Hematopoietic multipotent progenitor cell treated with erythropoietin and hydrocortisone succinate and interleukin-3 and kit ligand, for 4 days (in vitro differentiated cells): ENCODE data around the gene COL5A3.
"Not testable (repeated sequence)": the region's sequence is repeated elsewhere in the genome, so short reads cannot be mapped to it uniquely, and the experiment has no call there.

Experiments
- DNase-seq: peaks from one replicate; pipeline ENCODE4 v3.0.0-alpha.2; 2015

COL5A3 gene

DNA sequence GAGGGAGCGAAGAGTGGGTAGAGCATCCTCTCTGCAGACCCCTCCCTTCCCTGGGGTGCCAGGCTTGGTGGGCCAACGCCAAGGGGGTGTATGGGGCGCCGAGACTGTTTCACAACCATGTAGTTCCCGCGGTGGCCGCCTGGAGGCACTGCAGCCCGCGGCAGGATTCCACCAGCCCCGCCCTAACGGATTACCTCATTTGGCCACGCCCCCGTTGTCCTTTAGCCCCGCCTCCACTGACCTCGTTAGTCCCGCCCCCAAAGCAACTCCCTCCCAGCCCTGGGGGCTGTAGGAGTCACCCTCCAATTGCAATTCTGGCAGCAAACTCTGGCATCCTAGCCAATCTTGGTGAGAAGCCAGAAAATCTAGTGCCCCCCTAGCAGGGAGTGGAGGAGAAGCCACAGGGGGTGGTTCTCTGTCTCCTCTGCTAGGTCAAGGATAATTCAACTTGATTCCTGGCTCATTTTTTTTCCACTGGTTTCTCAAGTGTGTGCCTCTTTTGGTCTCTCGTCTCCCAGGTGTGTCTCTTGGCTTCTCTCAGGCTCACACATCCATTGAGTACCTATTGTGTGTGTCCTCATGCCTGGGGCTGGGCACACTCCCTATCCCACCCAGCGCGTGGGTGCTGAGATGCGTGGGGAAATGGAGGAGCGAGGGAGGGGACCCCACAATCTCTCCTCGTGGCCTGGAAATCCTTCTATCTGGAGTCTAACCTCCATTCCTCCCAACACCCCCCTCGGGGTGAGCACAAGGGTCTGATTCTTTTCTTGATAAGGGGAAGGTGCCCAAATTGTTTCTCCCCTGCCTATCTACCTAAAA is 76.0 kb downstream of the COL5A3 start:
- DNase-seq: peak; percentile 86

DNA sequence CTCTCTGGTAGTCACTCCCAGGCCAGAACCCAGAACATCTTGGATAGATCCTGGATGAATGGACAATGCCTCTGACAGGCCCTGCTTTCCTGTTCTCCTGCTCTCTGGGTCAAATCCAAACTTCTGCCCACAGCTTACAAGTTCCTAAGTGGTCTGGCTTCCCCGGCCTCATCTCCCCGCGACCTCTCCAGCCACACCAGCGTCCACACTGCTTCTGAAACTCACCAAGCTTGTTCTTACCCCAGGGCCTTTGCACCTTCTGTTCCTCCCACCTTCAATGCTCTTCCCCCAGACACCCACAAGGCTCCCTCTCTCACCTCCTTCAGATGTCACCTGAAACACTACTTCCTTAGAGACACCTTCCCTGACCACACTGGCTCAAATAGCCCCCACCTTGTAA is 77.5 kb downstream of the COL5A3 start:
- no peak for DNase-seq

GRCh38 chr19:9931629-9932028 is 78.7 kb downstream of the COL5A3 start:
- DNase-seq: no peak

DNA sequence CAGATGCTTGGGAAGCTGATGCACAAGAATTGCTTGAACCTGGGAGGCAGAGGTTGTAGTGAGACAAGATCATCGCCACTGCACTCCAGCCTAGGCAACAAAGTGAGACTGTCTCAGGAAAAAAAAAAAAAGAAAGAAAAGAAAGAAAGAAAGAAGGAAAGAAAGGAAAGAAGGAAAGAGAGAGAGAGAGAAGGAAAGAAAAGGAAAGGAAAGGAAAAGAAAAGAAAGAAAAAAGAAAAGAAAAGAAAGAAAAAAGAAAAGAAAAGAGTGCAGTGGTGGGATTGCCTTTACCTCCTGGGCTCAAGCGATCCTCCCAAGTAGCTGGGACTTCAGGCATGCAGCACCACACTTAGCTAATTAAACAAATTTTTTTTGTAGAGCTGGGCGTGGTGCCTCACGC is 86.9 kb downstream of the COL5A3 start:
- DNase-seq: no peak

DNA sequence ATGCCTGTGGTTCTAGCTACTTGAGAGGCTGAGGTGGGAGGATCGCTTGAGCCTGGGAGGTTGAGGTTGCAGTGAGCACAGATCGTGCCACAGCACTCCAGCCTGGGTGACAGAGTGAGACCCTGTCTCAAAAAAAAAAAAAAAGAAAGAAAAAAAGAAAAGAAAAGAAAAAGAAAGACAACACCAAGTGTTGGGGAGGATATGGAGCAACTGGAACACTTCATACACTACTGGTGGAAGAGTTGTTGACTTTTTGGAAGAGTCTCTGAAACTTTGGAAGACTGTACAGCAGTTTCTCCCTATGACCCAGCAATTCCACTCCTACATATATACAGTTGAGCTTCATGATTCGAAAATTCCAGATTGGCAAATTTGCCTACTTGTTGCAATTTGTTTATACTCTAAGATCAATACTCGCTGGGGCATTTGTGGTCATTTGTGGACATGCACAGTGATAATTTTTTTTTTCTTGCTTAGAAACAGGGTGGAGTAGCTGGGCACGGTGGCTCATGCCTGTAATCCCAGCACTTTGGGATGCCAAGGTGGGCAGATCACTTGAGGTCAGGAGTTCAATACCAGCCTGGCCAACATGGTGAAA is 87.4 kb downstream of the COL5A3 start:
- DNase-seq: not testable (repeated sequence)

DNA sequence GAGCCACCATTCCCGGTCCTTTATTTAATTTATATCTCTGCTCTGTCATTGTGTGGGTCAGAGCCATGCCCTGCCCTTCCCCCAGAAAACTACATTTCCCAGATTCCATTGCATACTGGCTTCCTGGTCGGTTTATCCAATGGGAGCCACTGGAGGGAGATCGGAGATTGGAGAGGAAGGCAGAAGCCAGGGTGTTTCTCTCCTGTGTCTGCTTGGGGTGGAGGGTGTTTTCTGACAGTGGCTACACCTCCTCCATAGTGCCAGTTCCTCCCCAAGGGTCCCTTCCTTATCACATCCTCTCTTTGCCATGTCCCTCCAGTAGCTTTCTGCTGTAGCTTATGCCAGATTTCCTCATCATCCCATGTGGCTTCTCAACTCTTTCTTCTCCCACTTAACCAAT is 93.0 kb downstream of the COL5A3 start:
- DNase-seq: peak; percentile 79

DNA sequence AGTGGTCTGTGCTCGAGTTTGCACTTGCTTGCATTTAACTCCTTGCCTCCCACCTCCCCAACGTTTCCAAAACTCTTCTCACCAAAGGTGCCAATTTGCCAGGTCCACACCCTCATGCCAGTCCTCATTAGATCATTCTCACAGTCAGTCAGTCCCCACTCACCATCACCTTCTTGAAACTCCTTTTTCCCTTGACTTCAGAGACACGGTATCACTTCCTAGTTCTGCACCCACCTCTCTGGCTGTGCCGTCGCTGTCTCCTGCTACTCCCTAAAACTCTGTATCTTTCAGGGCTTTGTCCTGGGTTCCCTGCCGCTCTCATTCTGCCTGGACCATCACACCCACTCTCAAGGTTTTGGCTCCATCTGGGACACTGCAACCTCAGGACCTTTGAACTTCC is 93.6 kb downstream of the COL5A3 start:
- DNase-seq: no peak

- DNase-seq: peak; percentile 94
These were observed 95.7 kb downstream of the COL5A3 start for GRCh38 chr19:9914315-9915207.

- no peak for DNase-seq
These were observed 96.3 kb downstream of the COL5A3 start for GRCh38 chr19:9914001-9914314.

GRCh38 chr19:9913237-9914000 is 96.9 kb downstream of the COL5A3 start:
- DNase-seq: no peak

DNA sequence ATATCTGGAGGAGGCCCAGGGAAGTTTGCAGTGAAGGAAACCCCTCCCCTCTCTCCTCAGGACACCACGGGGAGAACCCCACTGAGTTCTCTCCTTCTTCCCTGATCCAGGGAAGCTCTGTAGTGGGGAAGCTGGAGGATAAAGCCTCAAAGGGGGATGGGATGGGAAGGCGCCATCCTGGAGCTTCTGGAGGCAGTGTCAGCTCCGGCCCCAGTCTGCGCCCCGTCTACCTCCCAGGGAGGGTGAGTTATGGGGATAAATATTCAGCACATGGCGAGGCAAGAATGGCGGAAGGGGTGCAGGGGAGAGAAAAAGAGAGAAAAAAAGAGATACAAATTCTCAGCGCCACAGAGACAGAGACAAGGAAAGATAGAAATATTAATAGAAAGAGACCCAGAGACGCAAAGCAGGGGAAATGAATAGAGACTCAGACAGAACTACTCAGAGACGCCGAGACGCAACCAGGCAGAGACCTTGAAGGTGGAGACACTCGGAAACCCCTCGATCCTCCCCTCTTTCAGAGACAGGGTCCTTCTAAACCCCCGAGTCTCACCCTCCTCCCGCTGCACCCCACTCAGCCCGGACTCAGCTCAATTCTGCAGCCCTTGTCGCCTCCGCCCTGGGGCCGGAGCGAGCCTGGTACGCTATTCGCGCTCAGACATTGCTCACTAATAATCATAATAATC is 97.6 kb downstream of the COL5A3 start:
- no peak for DNase-seq

DNA sequence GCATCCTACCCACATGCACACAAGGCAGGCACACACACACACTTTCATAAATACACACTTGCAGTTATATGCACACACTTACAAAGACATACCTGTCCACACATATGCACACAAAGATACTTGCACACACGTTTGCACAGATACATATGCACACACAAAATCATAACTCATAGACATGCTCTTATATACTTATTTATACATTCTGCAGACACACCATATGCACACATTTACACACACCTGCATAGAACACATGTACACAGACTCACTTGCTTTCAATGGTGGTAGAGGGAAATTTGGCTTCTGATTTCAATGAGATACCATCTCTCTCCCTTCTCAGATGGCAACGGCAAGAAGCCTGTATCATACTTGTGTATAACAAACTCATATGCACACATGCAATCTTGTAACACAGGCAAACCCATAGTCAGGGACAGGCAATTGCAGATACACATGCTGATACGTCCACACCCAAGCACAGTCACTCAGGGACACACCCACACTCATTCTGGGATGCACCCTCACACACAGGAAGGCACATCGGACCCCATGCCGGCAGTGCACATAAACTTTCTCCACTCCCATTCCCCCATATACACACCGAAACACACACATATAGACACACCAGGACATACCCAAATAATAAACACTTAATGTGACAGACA is 98.6 kb downstream of the COL5A3 start:
- DNase-seq: no peak

GRCh38 chr19:9910625-9911024 is 99.7 kb downstream of the COL5A3 start:
- DNase-seq: no peak
